OCI-LY1 (cell line): ENCODE data around the gene CLCN7.

Source experiments
- EZH2 ChIP-seq: fragments of 200-600 bp; sonication (generic), shearing (Covaris generic); IDR thresholded peaks from 2 replicates; pipeline ENCODE4 v1.8.0; 2017; ENCODE audit warnings: borderline replicate concordance, mixed run types, mild to moderate bottlenecking, antibody characterized with exemption, low read length, moderate library complexity, mixed read lengths
- TF ChIP-seq, protein P1 (sequence below): fragments of 200-600 bp; sonication (generic), shearing (Covaris generic); IDR thresholded peaks from 2 replicates; pipeline ENCODE4 v1.5.1; 2017; ENCODE audit warnings: mild to moderate bottlenecking, antibody characterized with exemption, low read length, moderate library complexity, mixed read lengths

DNA sequence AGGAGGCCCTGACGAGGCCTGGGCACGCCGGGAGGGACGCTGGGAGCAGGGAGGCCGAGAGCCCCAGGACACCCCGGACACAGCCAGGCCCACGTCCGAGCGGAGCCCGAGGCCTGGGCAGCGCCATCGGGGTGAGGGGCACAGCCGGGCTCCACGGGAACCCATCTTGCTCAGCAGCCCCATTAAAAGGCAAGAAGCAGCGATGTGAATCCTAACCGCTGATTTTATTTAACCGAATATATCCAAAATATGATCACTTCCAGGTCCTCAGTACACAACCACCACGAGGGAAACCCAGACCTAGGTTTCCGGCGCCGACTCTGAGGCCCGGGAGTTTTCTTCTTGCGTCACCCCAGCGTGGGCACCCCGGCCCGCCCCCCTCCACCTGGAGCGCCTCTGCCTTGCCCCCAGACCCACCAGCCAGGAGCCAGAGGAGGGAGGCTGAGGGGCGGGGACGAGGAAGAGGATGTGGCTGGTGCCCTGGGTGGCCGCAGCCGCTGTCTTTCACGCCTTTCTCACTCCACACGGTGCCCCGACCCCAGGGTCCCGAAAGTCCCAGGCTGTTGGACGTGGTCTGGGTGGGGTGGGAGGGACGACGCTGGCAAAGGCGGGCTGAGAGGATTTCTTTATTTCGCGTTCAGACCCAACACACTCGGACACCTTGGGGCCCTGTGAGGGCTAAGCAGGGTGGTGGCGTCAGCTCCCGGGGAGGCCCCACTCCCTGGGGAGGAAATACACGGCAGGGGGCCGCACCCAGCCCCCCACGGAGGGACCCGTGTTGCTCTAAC is 29.9 kb downstream of the CLCN7 start:
- TF ChIP-seq, protein P1, sequence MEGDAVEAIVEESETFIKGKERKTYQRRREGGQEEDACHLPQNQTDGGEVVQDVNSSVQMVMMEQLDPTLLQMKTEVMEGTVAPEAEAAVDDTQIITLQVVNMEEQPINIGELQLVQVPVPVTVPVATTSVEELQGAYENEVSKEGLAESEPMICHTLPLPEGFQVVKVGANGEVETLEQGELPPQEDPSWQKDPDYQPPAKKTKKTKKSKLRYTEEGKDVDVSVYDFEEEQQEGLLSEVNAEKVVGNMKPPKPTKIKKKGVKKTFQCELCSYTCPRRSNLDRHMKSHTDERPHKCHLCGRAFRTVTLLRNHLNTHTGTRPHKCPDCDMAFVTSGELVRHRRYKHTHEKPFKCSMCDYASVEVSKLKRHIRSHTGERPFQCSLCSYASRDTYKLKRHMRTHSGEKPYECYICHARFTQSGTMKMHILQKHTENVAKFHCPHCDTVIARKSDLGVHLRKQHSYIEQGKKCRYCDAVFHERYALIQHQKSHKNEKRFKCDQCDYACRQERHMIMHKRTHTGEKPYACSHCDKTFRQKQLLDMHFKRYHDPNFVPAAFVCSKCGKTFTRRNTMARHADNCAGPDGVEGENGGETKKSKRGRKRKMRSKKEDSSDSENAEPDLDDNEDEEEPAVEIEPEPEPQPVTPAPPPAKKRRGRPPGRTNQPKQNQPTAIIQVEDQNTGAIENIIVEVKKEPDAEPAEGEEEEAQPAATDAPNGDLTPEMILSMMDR = no peak
- no peak for TF ChIP-seq EZH2
